Measurements from ENCODE around the gene TYK2.

- TF ChIP-seq REST (IDR thresholded peaks at IDR 0.05; ENCODE audit: insufficient read depth in 1 of 2, low read depth in 2 of 2, low read length in 1 of 2) (no peak), CTCF (IDR thresholded peaks at IDR 0.05) (no peak), TCF7L2 (IDR thresholded peaks at IDR 0.05; ENCODE audit: low read depth, low read length) (peak; percentile 99), POLR2AphosphoS5 (IDR thresholded peaks at IDR 0.05; ENCODE audit: low read depth, low read length) (no peak)
Measured at GRCh38 chr19:10417541-10418234, 37.3 kb upstream of the TYK2 start.
